ENCODE measurements around the gene CNIH4.

GRCh38 chr1:224377676-224378006 lies 21.0 kb downstream of the CNIH4 start:
- no peak for TF ChIP-seq CTCF (IDR thresholded peaks at IDR 0.05; ENCODE audit: insufficient read depth, low read depth, low read length)
- TF ChIP-seq EZH2 (IDR thresholded peaks at IDR 0.05; ENCODE audit: insufficient read depth, low read length): no peak

Data from astrocyte (in vitro differentiated cells and primary cell).